Cardiac fibroblast (primary cell): ENCODE measurements around the gene TRIM59.

Source experiments
- DNase-seq, 2 donors: peaks; one replicate each; pipeline versions ENCODE4 v3.0.0 to v3.0.0-alpha.2; 2010; ENCODE audit warnings: low read depth in 2 of 2
- H3K4me3 ChIP-seq, 2 donors: replicated peaks in 1 of 2; 1 replicate in 1 of 2; 2 replicates in 1 of 2; pipeline ENCODE4 v1.5.1; 2011; ENCODE audit warnings: low read depth in 2 of 2, low read length in 2 of 2, mild to moderate bottlenecking in 2 of 2, moderate library complexity in 1 of 2
- TF ChIP-seq, protein P1 (sequence below): IDR thresholded peaks from one replicate; pipeline ENCODE4 v1.5.1; 2011; ENCODE audit warnings: low read depth, mild to moderate bottlenecking, low read length, inconsistent platforms

Gene TRIM59

GRCh38 chr3:160395297-160395696 lies 54.3 kb downstream of the TRIM59 start:
- peak; percentile 69 to 70 for DNase-seq
- TF ChIP-seq, protein P1, sequence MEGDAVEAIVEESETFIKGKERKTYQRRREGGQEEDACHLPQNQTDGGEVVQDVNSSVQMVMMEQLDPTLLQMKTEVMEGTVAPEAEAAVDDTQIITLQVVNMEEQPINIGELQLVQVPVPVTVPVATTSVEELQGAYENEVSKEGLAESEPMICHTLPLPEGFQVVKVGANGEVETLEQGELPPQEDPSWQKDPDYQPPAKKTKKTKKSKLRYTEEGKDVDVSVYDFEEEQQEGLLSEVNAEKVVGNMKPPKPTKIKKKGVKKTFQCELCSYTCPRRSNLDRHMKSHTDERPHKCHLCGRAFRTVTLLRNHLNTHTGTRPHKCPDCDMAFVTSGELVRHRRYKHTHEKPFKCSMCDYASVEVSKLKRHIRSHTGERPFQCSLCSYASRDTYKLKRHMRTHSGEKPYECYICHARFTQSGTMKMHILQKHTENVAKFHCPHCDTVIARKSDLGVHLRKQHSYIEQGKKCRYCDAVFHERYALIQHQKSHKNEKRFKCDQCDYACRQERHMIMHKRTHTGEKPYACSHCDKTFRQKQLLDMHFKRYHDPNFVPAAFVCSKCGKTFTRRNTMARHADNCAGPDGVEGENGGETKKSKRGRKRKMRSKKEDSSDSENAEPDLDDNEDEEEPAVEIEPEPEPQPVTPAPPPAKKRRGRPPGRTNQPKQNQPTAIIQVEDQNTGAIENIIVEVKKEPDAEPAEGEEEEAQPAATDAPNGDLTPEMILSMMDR: no peak

GRCh38 chr3:160394009-160394392 lies 55.6 kb downstream of the TRIM59 start:
- no peak overlapping the region for H3K4me3 ChIP-seq
- TF ChIP-seq, protein P1: no peak
- DNase-seq: no peak

More at GRCh38 chr3:160395297-160395696, 54.3 kb downstream of the TRIM59 start:
- no peak overlapping the region for H3K4me3 ChIP-seq

GRCh38 chr3:160393346-160394008 lies 56.1 kb downstream of the TRIM59 start:
- H3K4me3 ChIP-seq: no peak overlapping the region
- no peak for DNase-seq
- TF ChIP-seq, protein P1: no peak

- H3K4me3 ChIP-seq: no peak overlapping the region
- DNase-seq: no peak
- TF ChIP-seq, protein P1: no peak
Measured at GRCh38 chr3:160392798-160393197, 56.8 kb downstream of the TRIM59 start.

DNA sequence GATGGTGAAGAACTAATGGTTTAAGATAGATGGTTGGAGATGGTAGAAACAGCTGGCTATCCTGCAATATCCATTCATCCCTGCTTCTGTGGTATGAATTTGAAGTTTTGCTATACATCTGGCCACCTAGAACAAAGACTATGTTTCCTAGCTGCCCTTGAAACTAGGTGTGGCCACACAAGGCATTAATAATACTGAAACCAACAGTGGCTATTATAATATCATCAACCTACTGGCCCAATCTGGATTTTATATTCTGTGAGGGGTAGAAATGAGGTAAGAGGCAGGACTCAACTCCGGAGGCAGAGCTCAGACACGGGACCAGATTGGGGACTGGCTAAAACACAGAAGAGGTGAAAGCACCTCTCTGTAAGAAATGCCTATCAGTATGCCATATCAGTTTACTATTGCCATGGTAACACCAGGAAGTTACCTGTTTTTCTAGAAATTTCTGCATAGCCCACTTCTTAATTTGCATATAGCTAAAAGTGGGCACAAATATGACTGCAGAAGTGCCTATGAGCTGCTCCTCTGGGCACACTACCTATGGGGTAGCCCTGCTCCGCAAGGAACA lies 58.9 kb downstream of the TRIM59 start:
- H3K4me3 ChIP-seq: no peak overlapping the region
- DNase-seq: no peak
- TF ChIP-seq, protein P1: no peak
